Activated CD4-positive, alpha-beta T cell treated with anti-CD3 and anti-CD28 coated beads, Interleukin-2, amount 10 ng/mL, durations not matched to agents 24 days and 14 days (primary cell): Measurements from ENCODE around the gene FLT1. TPM values are rescaled to one million over a fixed set of nuclear protein-coding genes. Genes with fewer than 3 reads are reported as not detected.
A peak's percentile ranks its signal among the peaks of the same experiment; 100 is the strongest.

Experiments
- DNase-seq: peaks from one replicate; pipeline ENCODE4 v3.0.0; 2022
- H3K27ac Mint-ChIP-seq: one replicate; pipeline ENCODE4 v1.8.0; 2022; ENCODE audit warnings: mild to moderate bottlenecking, mixed read lengths
- H3K27me3 Mint-ChIP-seq: one replicate; pipeline ENCODE4 v1.8.0; 2022; ENCODE audit warnings: mixed read lengths
- H3K36me3 Mint-ChIP-seq: one replicate; pipeline ENCODE4 v1.8.0; 2022; ENCODE audit warnings: low read depth, mild to moderate bottlenecking, mixed read lengths
- H3K4me1 Mint-ChIP-seq: one replicate; pipeline ENCODE4 v1.8.0; 2021; ENCODE audit warnings: mixed read lengths
- H3K4me3 Mint-ChIP-seq: one replicate; pipeline ENCODE4 v1.8.0; 2022; ENCODE audit warnings: mild to moderate bottlenecking, moderate library complexity, mixed read lengths
- H3K9me3 Mint-ChIP-seq: one replicate; pipeline ENCODE4 v1.8.0; 2021; ENCODE audit warnings: mixed read lengths
- intact Hi-C: fragments of 100-400 bp; cut with micrococcal nuclease; formaldehyde crosslinking; loops from one replicate; pipeline ENCODE4 v1.15.1; 2023
- total RNA-seq: library from RNA; stranded (reverse); gene quantifications from 2 replicates; pipeline ENCODE4 v1.2.3, GENCODE V29; 2022

The FLT1 gene
- total RNA-seq, 1 donor from 2014 or later: 46.7 TPM

GRCh38 chr13:28473044-28473443 is 21.9 kb downstream of the FLT1 start:
- no peaks in the 10 kb centered on the region for H3K9me3 Mint-ChIP-seq
- DNase-seq: no peak
- H3K4me3 Mint-ChIP-seq: no peak overlapping the region
- no peaks in the 10 kb centered on the region for H3K27me3 Mint-ChIP-seq
- H3K4me1 Mint-ChIP-seq: peaks cover 14% of the 10 kb centered on the region
- intact Hi-C loops: no loop called here
- H3K36me3 Mint-ChIP-seq: peaks cover 7% of the 10 kb centered on the region
- H3K27ac Mint-ChIP-seq: no peak overlapping the region

- Mint-ChIP-seq H3K9me3 (no peaks in the 10 kb centered on the region), H3K4me1 (peaks cover 12% of the 10 kb centered on the region), H3K27ac (no peak overlapping the region), H3K4me3 (no peak overlapping the region), H3K36me3 (peaks cover 12% of the 10 kb centered on the region), H3K27me3 (no peaks in the 10 kb centered on the region)
- DNase-seq: no peak
- intact Hi-C loops: no loop called here
Observed at GRCh38 chr13:28471421-28471820, 23.5 kb downstream of the FLT1 start.

- DNase-seq: no peak
- Mint-ChIP-seq H3K9me3 (no peaks in the 10 kb centered on the region), H3K27ac (no peak overlapping the region), H3K4me1 (peaks cover 8% of the 10 kb centered on the region), H3K36me3 (peaks cover 18% of the 10 kb centered on the region), H3K4me3 (no peak overlapping the region), H3K27me3 (no peaks in the 10 kb centered on the region)
- intact Hi-C loops: no loop called here
Observed at GRCh38 chr13:28470296-28470695, 24.6 kb downstream of the FLT1 start.

- intact Hi-C loops: loop anchor here (10.0 kb wide), 1 partner anchor 935 kb away; no protein-coding TSS in a partner anchor
- Mint-ChIP-seq H3K9me3 (no peaks in the 10 kb centered on the region), H3K4me1 (peaks cover 8% of the 10 kb centered on the region), H3K27me3 (no peaks in the 10 kb centered on the region), H3K27ac (no peak overlapping the region), H3K4me3 (no peak overlapping the region), H3K36me3 (peaks cover 20% of the 10 kb centered on the region)
- DNase-seq: no peak
Observed at GRCh38 chr13:28469316-28469715, 25.6 kb downstream of the FLT1 start.

GRCh38 chr13:28468023-28468915 is 26.7 kb downstream of the FLT1 start:
- Mint-ChIP-seq H3K36me3 (peaks cover 22% of the 10 kb centered on the region), H3K27me3 (no peaks in the 10 kb centered on the region), H3K4me3 (no peak overlapping the region), H3K9me3 (no peaks in the 10 kb centered on the region), H3K27ac (no peak overlapping the region), H3K4me1 (peaks cover 8% of the 10 kb centered on the region)
- no peak for DNase-seq
- intact Hi-C loops: loop anchor here (10.0 kb wide), 1 partner anchor 937 kb away; no protein-coding TSS in a partner anchor

GRCh38 chr13:28467034-28467433 is 27.9 kb downstream of the FLT1 start:
- intact Hi-C loops: loop anchor here (10.0 kb wide), 1 partner anchor 938 kb away; no protein-coding TSS in a partner anchor
- no peak for DNase-seq
- H3K27me3 Mint-ChIP-seq: no peaks in the 10 kb centered on the region
- no peak overlapping the region for H3K27ac Mint-ChIP-seq
- no peak overlapping the region for H3K4me3 Mint-ChIP-seq
- peaks cover 4% of the 10 kb centered on the region for H3K4me1 Mint-ChIP-seq
- H3K9me3 Mint-ChIP-seq: no peaks in the 10 kb centered on the region
- H3K36me3 Mint-ChIP-seq: peaks cover 23% of the 10 kb centered on the region

- DNase-seq: no peak
- intact Hi-C loops: loop anchor here (10.0 kb wide), 1 partner anchor 939 kb away; no protein-coding TSS in a partner anchor
- peaks cover 23% of the 10 kb centered on the region for H3K36me3 Mint-ChIP-seq
- no peaks in the 10 kb centered on the region for H3K27me3 Mint-ChIP-seq
- H3K27ac Mint-ChIP-seq: peak overlapping the region; percentile 13
- H3K9me3 Mint-ChIP-seq: no peaks in the 10 kb centered on the region
- H3K4me1 Mint-ChIP-seq: peaks cover 4% of the 10 kb centered on the region
- no peak overlapping the region for H3K4me3 Mint-ChIP-seq
Observed at GRCh38 chr13:28466151-28466550, 28.8 kb downstream of the FLT1 start.

- Mint-ChIP-seq H3K9me3 (no peaks in the 10 kb centered on the region), H3K36me3 (peaks cover 21% of the 10 kb centered on the region), H3K4me1 (peaks cover 4% of the 10 kb centered on the region), H3K4me3 (no peak overlapping the region), H3K27ac (no peak overlapping the region), H3K27me3 (no peaks in the 10 kb centered on the region)
- DNase-seq: no peak
- intact Hi-C loops: loop anchor here (10.0 kb wide), 1 partner anchor 940 kb away; no protein-coding TSS in a partner anchor
Observed at GRCh38 chr13:28464861-28465460, 30.0 kb downstream of the FLT1 start.

GRCh38 chr13:28463481-28463880 is 31.4 kb downstream of the FLT1 start:
- Mint-ChIP-seq H3K27me3 (no peaks in the 10 kb centered on the region), H3K27ac (no peak overlapping the region), H3K9me3 (no peaks in the 10 kb centered on the region), H3K4me1 (peaks cover 2% of the 10 kb centered on the region), H3K36me3 (peaks cover 19% of the 10 kb centered on the region), H3K4me3 (no peak overlapping the region)
- intact Hi-C loops: loop anchor here (10.0 kb wide), 1 partner anchor 941 kb away; no protein-coding TSS in a partner anchor
- no peak for DNase-seq

- intact Hi-C loops: loop anchor here (10.0 kb wide), 1 partner anchor 945 kb away; no protein-coding TSS in a partner anchor
- Mint-ChIP-seq H3K9me3 (peaks cover 8% of the 10 kb centered on the region), H3K27me3 (peaks cover 3% of the 10 kb centered on the region), H3K4me1 (peaks cover 1% of the 10 kb centered on the region), H3K36me3 (peaks cover 19% of the 10 kb centered on the region), H3K4me3 (no peak overlapping the region), H3K27ac (no peak overlapping the region)
- no peak for DNase-seq
Observed at GRCh38 chr13:28459911-28460310, 35.0 kb downstream of the FLT1 start.

- peaks cover 3% of the 10 kb centered on the region for H3K27me3 Mint-ChIP-seq
- H3K9me3 Mint-ChIP-seq: peaks cover 8% of the 10 kb centered on the region
- no peak for DNase-seq
- H3K27ac Mint-ChIP-seq: no peak overlapping the region
- no peak overlapping the region for H3K4me3 Mint-ChIP-seq
- intact Hi-C loops: no loop called here
- H3K4me1 Mint-ChIP-seq: peaks cover 1% of the 10 kb centered on the region
- peaks cover 18% of the 10 kb centered on the region for H3K36me3 Mint-ChIP-seq
Observed at GRCh38 chr13:28458608-28459007, 36.3 kb downstream of the FLT1 start.

- no peak overlapping the region for H3K27ac Mint-ChIP-seq
- intact Hi-C loops: no loop called here
- H3K9me3 Mint-ChIP-seq: peaks cover 8% of the 10 kb centered on the region
- no peak overlapping the region for H3K4me3 Mint-ChIP-seq
- peaks cover 18% of the 10 kb centered on the region for H3K36me3 Mint-ChIP-seq
- peaks cover 3% of the 10 kb centered on the region for H3K27me3 Mint-ChIP-seq
- DNase-seq: no peak
- H3K4me1 Mint-ChIP-seq: peaks cover 1% of the 10 kb centered on the region
Observed at GRCh38 chr13:28458051-28458450, 36.9 kb downstream of the FLT1 start.

GRCh38 chr13:28457521-28457920 is 37.4 kb downstream of the FLT1 start:
- DNase-seq: no peak
- no peak overlapping the region for H3K4me3 Mint-ChIP-seq
- H3K4me1 Mint-ChIP-seq: peaks cover 1% of the 10 kb centered on the region
- peaks cover 3% of the 10 kb centered on the region for H3K27me3 Mint-ChIP-seq
- peaks cover 15% of the 10 kb centered on the region for H3K36me3 Mint-ChIP-seq
- H3K9me3 Mint-ChIP-seq: peaks cover 8% of the 10 kb centered on the region
- H3K27ac Mint-ChIP-seq: no peak overlapping the region
- intact Hi-C loops: no loop called here

GRCh38 chr13:28455580-28456194 is 39.2 kb downstream of the FLT1 start:
- no peak overlapping the region for H3K4me3 Mint-ChIP-seq
- intact Hi-C loops: no loop called here
- peaks cover 14% of the 10 kb centered on the region for H3K36me3 Mint-ChIP-seq
- H3K4me1 Mint-ChIP-seq: peaks cover 1% of the 10 kb centered on the region
- H3K27me3 Mint-ChIP-seq: peaks cover 3% of the 10 kb centered on the region
- no peak for DNase-seq
- no peak overlapping the region for H3K27ac Mint-ChIP-seq
- H3K9me3 Mint-ChIP-seq: peaks cover 8% of the 10 kb centered on the region
